ENCODE data around the gene SPATA17. TPM values are rescaled to one million over a fixed set of nuclear protein-coding genes. Genes with fewer than 3 reads are reported as not detected.
A peak's percentile ranks its signal among the peaks of the same experiment; 100 is the strongest.

SPATA17 gene
- total RNA-seq, 1 experiment from 2014 or later, result 3.0 TPM

DNA sequence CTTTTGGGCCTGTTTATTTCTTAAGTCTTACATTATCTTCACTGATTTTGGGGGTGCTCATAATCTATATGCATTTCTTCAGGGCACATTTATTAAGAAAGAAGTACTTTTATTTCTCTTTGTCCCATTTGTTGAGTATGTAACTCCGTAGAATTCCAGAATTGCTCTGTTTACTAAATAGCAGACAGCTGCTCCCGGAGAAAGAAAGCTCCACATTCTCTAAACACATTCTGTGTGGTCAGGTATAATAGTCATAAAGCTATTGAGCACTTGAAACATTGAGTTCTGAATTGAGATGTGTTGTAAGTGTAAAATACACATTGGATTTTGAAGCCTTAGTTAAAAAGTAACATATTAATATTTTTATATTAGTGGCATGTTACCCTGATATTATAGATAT is 206.5 kb downstream of the SPATA17 start:
- intact Hi-C loops (cut with micrococcal nuclease; ENCODE audit: unreplicated experiment), result no loop called here
- CTCF ChIA-PET, result no interaction called here
- TF ChIP-seq, protein P1, sequence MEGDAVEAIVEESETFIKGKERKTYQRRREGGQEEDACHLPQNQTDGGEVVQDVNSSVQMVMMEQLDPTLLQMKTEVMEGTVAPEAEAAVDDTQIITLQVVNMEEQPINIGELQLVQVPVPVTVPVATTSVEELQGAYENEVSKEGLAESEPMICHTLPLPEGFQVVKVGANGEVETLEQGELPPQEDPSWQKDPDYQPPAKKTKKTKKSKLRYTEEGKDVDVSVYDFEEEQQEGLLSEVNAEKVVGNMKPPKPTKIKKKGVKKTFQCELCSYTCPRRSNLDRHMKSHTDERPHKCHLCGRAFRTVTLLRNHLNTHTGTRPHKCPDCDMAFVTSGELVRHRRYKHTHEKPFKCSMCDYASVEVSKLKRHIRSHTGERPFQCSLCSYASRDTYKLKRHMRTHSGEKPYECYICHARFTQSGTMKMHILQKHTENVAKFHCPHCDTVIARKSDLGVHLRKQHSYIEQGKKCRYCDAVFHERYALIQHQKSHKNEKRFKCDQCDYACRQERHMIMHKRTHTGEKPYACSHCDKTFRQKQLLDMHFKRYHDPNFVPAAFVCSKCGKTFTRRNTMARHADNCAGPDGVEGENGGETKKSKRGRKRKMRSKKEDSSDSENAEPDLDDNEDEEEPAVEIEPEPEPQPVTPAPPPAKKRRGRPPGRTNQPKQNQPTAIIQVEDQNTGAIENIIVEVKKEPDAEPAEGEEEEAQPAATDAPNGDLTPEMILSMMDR (IDR thresholded peaks at IDR 0.05; ENCODE audit: unreplicated experiment), result no peak
- BruUV-seq (replicated peaks), result no TSS peak
- Mint-ChIP-seq H3K4me1 (ENCODE audit: low read depth, unreplicated experiment) (no peaks in the 10 kb centered on the region), H3K27me3 (ENCODE audit: unreplicated experiment) (no peaks in the 10 kb centered on the region), H3K9me3 (ENCODE audit: low read depth, unreplicated experiment) (no peaks in the 10 kb centered on the region), H3K27ac (ENCODE audit: unreplicated experiment) (no peak overlapping the region), H3K36me3 (ENCODE audit: insufficient read depth, unreplicated experiment) (no peaks in the 10 kb centered on the region), H3K4me3 (ENCODE audit: low read depth, unreplicated experiment) (no peak overlapping the region)
- no peak for DNase-seq

DNA sequence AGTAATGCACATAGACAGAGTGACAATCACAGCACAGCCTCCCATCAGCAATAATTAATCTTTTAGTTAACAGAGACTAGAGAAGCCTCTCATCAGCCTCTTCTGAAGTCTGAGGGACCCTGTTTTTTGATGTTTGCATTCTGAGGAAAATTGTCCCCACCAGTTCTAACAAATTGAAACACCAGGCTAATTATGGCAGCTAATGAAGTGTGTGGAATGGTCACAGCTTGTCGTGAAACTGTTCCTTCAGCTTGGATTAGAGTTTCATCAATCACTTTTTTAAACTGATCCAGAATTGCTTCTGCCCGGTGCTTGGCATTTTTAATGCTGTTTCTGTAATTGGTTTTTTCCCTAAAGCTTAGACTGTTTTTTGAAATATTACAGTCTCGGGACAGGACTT is 208.0 kb downstream of the SPATA17 start:
- H3K4me3 Mint-ChIP-seq (ENCODE audit: low read depth, unreplicated experiment), result no peak overlapping the region
- no peak overlapping the region for H3K27ac Mint-ChIP-seq (ENCODE audit: unreplicated experiment)
- H3K36me3 Mint-ChIP-seq (ENCODE audit: insufficient read depth, unreplicated experiment), result no peaks in the 10 kb centered on the region
- no TSS peak for BruUV-seq (replicated peaks)
- CTCF ChIA-PET, result no interaction called here
- H3K9me3 Mint-ChIP-seq (ENCODE audit: low read depth, unreplicated experiment), result no peaks in the 10 kb centered on the region
- no peak for DNase-seq
- intact Hi-C loops (cut with micrococcal nuclease; ENCODE audit: unreplicated experiment), result no loop called here
- no peaks in the 10 kb centered on the region for H3K4me1 Mint-ChIP-seq (ENCODE audit: low read depth, unreplicated experiment)
- no peaks in the 10 kb centered on the region for H3K27me3 Mint-ChIP-seq (ENCODE audit: unreplicated experiment)
- TF ChIP-seq, protein P1 (IDR thresholded peaks at IDR 0.05; ENCODE audit: unreplicated experiment), result no peak

DNA sequence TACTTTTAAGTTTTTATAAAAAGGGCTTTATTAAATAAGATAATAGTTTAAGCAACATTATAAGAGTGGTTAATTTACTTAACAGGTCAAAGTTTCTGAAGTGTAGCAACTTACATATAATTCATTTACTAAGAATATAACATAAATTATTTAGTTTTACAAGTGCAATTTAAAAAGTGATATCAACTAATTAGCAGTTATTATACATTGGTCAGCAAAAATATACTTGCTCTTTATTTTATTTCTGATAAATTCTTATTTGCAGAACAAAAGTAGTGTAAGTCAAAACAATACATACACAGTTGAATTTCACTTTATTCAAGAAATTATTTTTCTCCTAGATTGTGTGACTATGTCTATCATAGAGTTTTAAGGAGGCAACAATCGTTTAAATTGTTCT is 215.6 kb downstream of the SPATA17 start:
- TF ChIP-seq, protein P1 (IDR thresholded peaks at IDR 0.05; ENCODE audit: unreplicated experiment), result no peak
- no peaks in the 10 kb centered on the region for H3K4me1 Mint-ChIP-seq (ENCODE audit: low read depth, unreplicated experiment)
- DNase-seq, result no peak
- H3K27ac Mint-ChIP-seq (ENCODE audit: unreplicated experiment), result no peak overlapping the region
- no peak overlapping the region for H3K4me3 Mint-ChIP-seq (ENCODE audit: low read depth, unreplicated experiment)
- no peaks in the 10 kb centered on the region for H3K36me3 Mint-ChIP-seq (ENCODE audit: insufficient read depth, unreplicated experiment)
- no peaks in the 10 kb centered on the region for H3K9me3 Mint-ChIP-seq (ENCODE audit: low read depth, unreplicated experiment)
- no peaks in the 10 kb centered on the region for H3K27me3 Mint-ChIP-seq (ENCODE audit: unreplicated experiment)
- CTCF ChIA-PET, result no interaction called here
- BruUV-seq (replicated peaks), result no TSS peak
- intact Hi-C loops (cut with micrococcal nuclease; ENCODE audit: unreplicated experiment), result no loop called here

DNA sequence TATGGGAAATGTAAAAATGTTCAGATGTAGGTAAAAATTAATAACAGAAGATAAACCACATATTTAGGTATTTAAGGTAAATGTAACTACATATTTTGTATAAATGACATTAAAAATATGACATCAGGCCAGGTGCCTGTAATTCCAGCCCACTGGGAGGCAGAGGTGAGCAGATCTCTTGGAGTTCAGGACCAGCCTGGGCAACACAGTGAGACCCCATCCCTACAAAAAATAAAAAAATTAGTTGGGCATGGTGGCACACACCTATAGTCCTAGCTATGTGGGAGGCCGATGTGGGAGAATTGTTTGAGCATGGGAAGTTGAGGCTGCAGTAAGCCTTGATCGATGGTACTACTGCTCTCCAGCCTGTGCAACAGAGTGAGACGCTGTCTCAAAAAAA is 216.5 kb downstream of the SPATA17 start:
- Mint-ChIP-seq H3K4me3 (ENCODE audit: low read depth, unreplicated experiment) (no peak overlapping the region), H3K27me3 (ENCODE audit: unreplicated experiment) (no peaks in the 10 kb centered on the region), H3K27ac (ENCODE audit: unreplicated experiment) (no peak overlapping the region), H3K36me3 (ENCODE audit: insufficient read depth, unreplicated experiment) (no peaks in the 10 kb centered on the region), H3K4me1 (ENCODE audit: low read depth, unreplicated experiment) (no peaks in the 10 kb centered on the region), H3K9me3 (ENCODE audit: low read depth, unreplicated experiment) (no peaks in the 10 kb centered on the region)
- no TSS peak for BruUV-seq (replicated peaks)
- intact Hi-C loops (cut with micrococcal nuclease; ENCODE audit: unreplicated experiment), result no loop called here
- TF ChIP-seq, protein P1 (IDR thresholded peaks at IDR 0.05; ENCODE audit: unreplicated experiment), result peak; percentile 21
- no peak for DNase-seq
- CTCF ChIA-PET, result no interaction called here

All from Calu3 (cell line).